Endothelial cell of hepatic sinusoid (primary cell): ENCODE data around the gene TUBA8.
"Not testable (repeated sequence)": the region's sequence is repeated elsewhere in the genome, so short reads cannot be mapped to it uniquely, and the experiment has no call there.

ENCODE experiments used
- in situ Hi-C: cut with HindIII; loops from 2 replicates; pipeline ENCODE4 v1.10.0; 2017; ENCODE audit warnings: low sequenced_read_pairs

The TUBA8 gene

GRCh38 chr22:18165356-18165755 lies 54.7 kb downstream of the TUBA8 start:
- in situ Hi-C loops = not testable (repeated sequence)

- in situ Hi-C loops = not testable (repeated sequence)
These were observed 59.7 kb downstream of the TUBA8 start for GRCh38 chr22:18170284-18170683.

GRCh38 chr22:18172203-18172602 lies 61.6 kb downstream of the TUBA8 start:
- in situ Hi-C loops = not testable (repeated sequence)

- in situ Hi-C loops = not testable (repeated sequence)
These were observed 62.2 kb downstream of the TUBA8 start for GRCh38 chr22:18172776-18173175.

- in situ Hi-C loops = not testable (repeated sequence)
These were observed 62.8 kb downstream of the TUBA8 start for GRCh38 chr22:18173441-18173840.
